ENCODE results near the gene CADM2.

DNA sequence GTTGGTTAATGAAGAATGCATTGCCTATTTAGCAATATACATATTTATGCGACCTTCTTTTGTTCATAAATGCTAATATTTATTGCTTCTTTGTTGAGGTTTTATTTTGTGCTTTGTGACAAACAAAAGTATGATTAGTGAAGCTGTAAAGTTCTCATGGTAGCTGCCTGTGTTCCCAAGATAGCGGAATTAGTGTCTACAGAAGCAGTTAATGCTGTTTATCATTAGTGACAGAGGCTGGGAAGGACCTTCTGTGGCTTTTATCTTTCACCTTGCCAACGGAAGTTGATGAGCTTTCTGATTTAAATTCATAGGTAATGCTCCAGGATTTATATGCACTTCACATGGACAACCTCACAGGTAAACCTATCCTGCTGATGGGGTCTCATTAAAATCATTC is 418.3 kb downstream of the CADM2 start:
- TF ChIP-seq CTCF (IDR thresholded peaks at IDR 0.05; ENCODE audit: extremely low read depth in 1 of 2, insufficient read depth in 1 of 2, low read depth in 1 of 2, low read length in 2 of 2) (no peak), POLR2AphosphoS5 (IDR thresholded peaks at IDR 0.05; ENCODE audit: insufficient read depth, low read depth, low read length) (no peak)
